NOMO-1 (cell line): ENCODE measurements around the gene ARPC1B.
A peak's percentile ranks its signal among the peaks of the same experiment; 100 is the strongest.
"Not testable (repeated sequence)": the region's sequence is repeated elsewhere in the genome, so short reads cannot be mapped to it uniquely, and the experiment has no call there.

ENCODE experiments used
- DNase-seq, 2 experiments: peaks; one replicate each; lab custom pipeline; 2025; ENCODE audit not compliant: unreplicated experiment in 2 of 2; lab: John Stamatoyannopoulos, UW

Gene ARPC1B

GRCh38 chr7:99374111-99375064 is at the start of gene ARPC1B:
Gene ARPC1B, plus strand, starts transcription at chr7:99374730. Its CDS starts 10,985 bp downstream, at chr7:99385715.
- peak; percentile 86 to 96 for DNase-seq

- DNase-seq = no peak
Observed at GRCh38 chr7:99325001-99325493, 49.5 kb upstream of the ARPC1B start.

GRCh38 chr7:99325592-99326407 is 48.7 kb upstream of the ARPC1B start, which contains the start of gene ARPC1A:
Gene ARPC1A, plus strand, starts transcription at chr7:99325898. Its CDS starts 7,456 bp downstream, at chr7:99333354.
- peak; percentile 94 to 95 for DNase-seq

GRCh38 chr7:99326408-99326782 is 48.1 kb upstream of the ARPC1B start:
- no peak for DNase-seq

- DNase-seq = peak; percentile 91 to 99
Observed at GRCh38 chr7:99330314-99330961, 44.1 kb upstream of the ARPC1B start.

- DNase-seq = no peak
Observed at GRCh38 chr7:99331002-99331401, 43.5 kb upstream of the ARPC1B start.

GRCh38 chr7:99339595-99339994 is 34.9 kb upstream of the ARPC1B start:
- no peak for DNase-seq

- no peak for DNase-seq
Observed at GRCh38 chr7:99340659-99341058, 33.9 kb upstream of the ARPC1B start.

- DNase-seq = no peak
Observed at GRCh38 chr7:99344061-99344647, 30.4 kb upstream of the ARPC1B start.

GRCh38 chr7:99350641-99351040 is 23.9 kb upstream of the ARPC1B start:
- DNase-seq = not testable (repeated sequence)

- DNase-seq = no peak
Observed at GRCh38 chr7:99352247-99352646, 22.3 kb upstream of the ARPC1B start.

- DNase-seq = no peak
Observed at GRCh38 chr7:99355098-99355497, 19.4 kb upstream of the ARPC1B start.

GRCh38 chr7:99357701-99358490 is 16.6 kb upstream of the ARPC1B start:
- no peak for DNase-seq

GRCh38 chr7:99358521-99358920 is 16.0 kb upstream of the ARPC1B start:
- not testable (repeated sequence) for DNase-seq

GRCh38 chr7:99359465-99360154 is 14.9 kb upstream of the ARPC1B start:
- no peak for DNase-seq

- DNase-seq = no peak
Observed at GRCh38 chr7:99362801-99363200, 11.7 kb upstream of the ARPC1B start.

- no peak for DNase-seq
Observed at GRCh38 chr7:99363286-99363685, 11.2 kb upstream of the ARPC1B start.

GRCh38 chr7:99365318-99366141 is 9.0 kb upstream of the ARPC1B start:
- DNase-seq = no peak
